ENCODE data around the gene KHK.

The KHK gene

GRCh38 chr2:27081984-27082772, 4.4 kb upstream of the KHK start:
- DNase-seq (ENCODE audit: low read depth) = no peak

- DNase-seq (ENCODE audit: low read depth) = no peak
Measured at GRCh38 chr2:27082773-27083409, 3.7 kb upstream of the KHK start.

GRCh38 chr2:27083410-27084296, 2.9 kb upstream of the KHK start:
- no peak for DNase-seq (ENCODE audit: low read depth)

GRCh38 chr2:27084297-27085061, 2.1 kb upstream of the KHK start:
- no peak for DNase-seq (ENCODE audit: low read depth)

- DNase-seq (ENCODE audit: low read depth) = no peak
Measured at GRCh38 chr2:27085062-27085672, 1.4 kb upstream of the KHK start.

DNA sequence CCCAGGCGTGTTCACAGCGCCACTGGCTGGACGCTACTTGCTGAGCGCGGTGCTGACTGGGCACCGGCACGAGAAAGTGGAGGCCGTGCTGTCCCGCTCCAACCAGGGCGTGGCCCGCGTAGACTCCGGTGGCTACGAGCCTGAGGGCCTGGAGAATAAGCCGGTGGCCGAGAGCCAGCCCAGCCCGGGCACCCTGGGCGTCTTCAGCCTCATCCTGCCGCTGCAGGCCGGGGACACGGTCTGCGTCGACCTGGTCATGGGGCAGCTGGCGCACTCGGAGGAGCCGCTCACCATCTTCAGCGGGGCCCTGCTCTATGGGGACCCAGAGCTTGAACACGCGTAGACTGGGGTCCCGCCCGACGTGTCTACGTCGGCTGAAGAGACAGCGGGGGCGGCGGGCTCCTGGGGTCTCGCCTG, 891 bp upstream of the KHK start:
- no peak for DNase-seq (ENCODE audit: low read depth)

GRCh38 chr2:27086090-27086723, 365 bp upstream of the KHK start:
- DNase-seq (ENCODE audit: low read depth) = peak; percentile 58

- no peak for DNase-seq (ENCODE audit: low read depth)
Measured at GRCh38 chr2:27087823-27088410, 1.3 kb downstream of the KHK start.

- DNase-seq (ENCODE audit: low read depth) = no peak
Measured at GRCh38 chr2:27088634-27089033, 2.1 kb downstream of the KHK start.

DNA sequence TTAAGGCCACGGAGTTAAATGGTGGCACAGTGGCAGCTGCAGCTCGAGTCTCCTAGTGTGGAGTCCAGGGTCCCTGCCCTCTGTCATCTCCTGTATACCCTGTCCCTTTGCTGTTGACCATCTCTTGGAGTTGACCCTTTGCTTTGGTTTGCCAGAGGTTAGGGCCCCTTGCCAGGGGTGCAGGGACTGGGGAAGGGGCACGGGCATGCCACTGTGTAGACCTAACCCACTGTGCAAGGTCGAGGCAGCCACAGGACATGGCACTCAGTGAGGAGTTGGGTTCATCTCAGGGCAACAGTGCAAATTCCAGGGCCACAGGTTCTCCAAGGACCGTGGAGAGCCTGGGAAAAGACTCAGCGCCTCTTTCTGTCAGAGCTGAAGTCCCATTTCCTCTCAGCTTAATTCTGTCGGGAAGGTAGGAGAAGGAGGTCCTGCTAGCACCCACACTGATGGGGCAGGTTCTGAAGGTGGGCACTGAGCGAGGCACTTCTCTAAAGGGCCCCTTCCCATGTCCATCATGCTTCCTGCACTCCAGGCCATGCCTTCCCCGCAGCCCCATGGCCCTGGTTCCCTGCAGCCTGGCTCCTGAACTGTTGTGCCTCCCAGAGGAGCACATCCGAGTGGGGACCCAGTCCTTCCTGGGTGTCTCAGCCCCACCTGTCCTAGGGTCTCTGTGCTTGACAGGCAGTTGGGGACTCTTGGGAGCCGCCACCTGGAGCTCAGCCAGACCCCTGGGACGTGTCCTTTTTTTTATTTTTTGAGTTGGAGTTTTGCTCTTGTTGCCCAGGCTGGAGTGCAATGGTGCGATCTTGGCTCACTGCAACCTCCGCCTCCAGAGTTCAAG, 2.8 kb downstream of the KHK start:
- no peak for DNase-seq (ENCODE audit: low read depth)

DNA sequence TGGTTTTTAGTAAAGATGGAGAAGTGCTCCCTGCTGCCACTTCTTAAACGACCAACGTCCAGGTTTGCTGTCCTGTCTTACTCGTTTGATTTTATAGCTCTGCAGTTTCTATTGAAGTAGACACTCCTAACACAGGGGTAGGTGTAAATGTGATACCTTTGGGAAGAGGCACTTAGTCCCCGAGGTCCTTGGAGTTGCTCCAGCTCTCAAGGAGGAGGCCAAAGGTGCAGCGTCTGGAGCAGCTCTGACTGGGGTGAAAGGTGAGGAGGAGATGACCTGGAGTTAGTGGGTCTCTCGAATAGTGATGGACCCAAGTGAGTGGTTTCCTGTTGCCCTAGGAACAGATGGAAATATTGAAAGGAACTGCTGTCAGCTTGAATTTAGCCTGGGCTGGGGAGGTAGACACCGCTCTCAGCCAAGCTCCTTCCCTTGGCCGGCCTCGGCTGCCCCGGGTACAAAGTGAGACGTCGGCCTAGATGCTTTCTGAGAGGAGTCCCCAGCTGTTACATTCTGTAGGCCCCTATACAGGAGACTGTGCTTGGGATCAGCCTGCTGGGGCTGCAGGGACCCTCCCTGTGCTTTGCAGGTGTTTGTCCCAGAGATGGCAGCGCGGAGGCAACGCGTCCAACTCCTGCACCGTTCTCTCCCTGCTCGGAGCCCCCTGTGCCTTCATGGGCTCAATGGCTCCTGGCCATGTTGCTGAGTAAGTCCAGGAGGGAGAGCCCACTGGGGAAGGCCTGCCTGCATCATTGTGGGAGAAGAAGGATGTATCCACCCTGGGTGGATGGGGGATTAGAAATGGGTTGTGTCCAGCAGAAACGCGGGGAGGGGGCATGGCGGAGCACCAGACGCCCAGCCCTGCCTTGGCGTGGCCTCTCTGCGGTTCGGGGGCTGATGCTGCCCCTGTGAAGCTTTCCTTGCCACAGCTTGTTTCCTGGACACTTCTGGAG, 5.4 kb downstream of the KHK start:
- no peak for DNase-seq (ENCODE audit: low read depth)

- no peak for DNase-seq (ENCODE audit: low read depth)
Measured at GRCh38 chr2:27092696-27093429, 6.3 kb downstream of the KHK start.

DNA sequence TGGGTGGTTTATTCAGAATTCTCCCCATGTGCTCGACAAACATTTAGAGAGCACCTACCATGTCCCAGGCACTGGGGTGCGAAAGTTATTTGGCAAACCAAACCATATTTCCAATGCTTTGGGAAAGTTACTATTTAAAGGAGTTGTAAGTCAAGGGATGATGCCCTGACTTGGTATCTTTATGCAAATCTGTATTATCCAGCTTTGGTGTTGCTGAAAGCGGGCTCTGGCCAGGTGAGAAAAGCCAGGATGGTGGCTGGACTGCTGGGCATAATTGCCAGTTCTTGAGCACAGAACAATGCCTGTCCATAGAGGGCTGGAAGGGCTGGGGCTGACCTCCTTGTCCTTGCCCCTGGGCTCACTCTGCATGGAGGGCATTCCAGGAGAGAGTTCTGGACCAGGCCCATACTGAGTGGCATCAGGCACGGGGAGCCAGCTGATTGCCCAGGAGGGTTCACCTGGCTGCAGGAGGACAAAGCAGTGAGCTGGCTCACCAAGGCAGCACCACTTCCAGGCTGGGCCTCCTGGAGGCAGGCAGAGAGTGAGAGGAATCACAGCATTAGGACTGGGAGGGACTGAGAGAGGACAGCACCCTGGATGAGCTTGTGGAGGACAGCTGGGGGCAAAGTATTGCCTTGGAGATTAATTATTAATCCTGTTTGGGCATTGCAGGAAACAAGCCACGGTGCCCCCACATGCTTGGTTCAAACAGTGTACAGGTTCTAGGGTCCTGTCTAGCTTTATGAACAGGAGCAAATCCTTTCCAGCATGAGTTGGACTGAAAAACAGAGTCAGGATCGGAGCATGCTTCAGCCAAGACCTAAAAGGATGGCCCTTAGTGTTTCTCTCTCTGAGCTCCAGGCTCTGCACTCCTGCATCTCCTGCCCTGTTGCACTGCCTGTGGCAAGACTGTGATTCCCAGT, 7.1 kb downstream of the KHK start:
- no peak for DNase-seq (ENCODE audit: low read depth)

- DNase-seq (ENCODE audit: low read depth) = no peak
Measured at GRCh38 chr2:27094353-27094984, 7.9 kb downstream of the KHK start.

- DNase-seq (ENCODE audit: low read depth) = no peak
Measured at GRCh38 chr2:27095427-27095744, 8.8 kb downstream of the KHK start.

Measured in HS-5 (cell line).